Right lung (tissue), 5 donors: Measurements from ENCODE around the gene FAM135A. TPM values are rescaled to one million over a fixed set of nuclear protein-coding genes. Genes with fewer than 3 reads are reported as not detected.
"Not testable (repeated sequence)": the region's sequence is repeated elsewhere in the genome, so short reads cannot be mapped to it uniquely, and the experiment has no call there.

Source experiments
- DNase-seq, 2 donors: peaks; one replicate each; pipeline ENCODE4 v3.0.0-alpha.2; 2013
- polyA plus RNA-seq, 5 donors: library from polyadenylated mRNA; unstranded; fragments of 120-200 nt; gene quantifications; one replicate each; pipeline versions ENCODE4 v1.2.1 to v1.2.3, GENCODE V29; 2013; ENCODE audit warnings: inconsistent platforms in 1 of 5, low replicate concordance in 1 of 5; ENCODE audit not compliant: insufficient read length in 5 of 5, insufficient read depth in 1 of 5

FAM135A gene
- polyA plus RNA-seq, 5 donors = 20.2 to 35.1 (median 24.8) TPM

- DNase-seq = no peak
Observed at GRCh38 chr6:70537266-70537665, 124.0 kb downstream of the FAM135A start.

GRCh38 chr6:70538376-70538775 is 125.1 kb downstream of the FAM135A start:
- no peak for DNase-seq

- no peak for DNase-seq
Observed at GRCh38 chr6:70547313-70547712, 134.0 kb downstream of the FAM135A start.

GRCh38 chr6:70547905-70548304 is 134.6 kb downstream of the FAM135A start:
- DNase-seq = no peak

GRCh38 chr6:70549327-70549726 is 136.0 kb downstream of the FAM135A start:
- DNase-seq = no peak

DNA sequence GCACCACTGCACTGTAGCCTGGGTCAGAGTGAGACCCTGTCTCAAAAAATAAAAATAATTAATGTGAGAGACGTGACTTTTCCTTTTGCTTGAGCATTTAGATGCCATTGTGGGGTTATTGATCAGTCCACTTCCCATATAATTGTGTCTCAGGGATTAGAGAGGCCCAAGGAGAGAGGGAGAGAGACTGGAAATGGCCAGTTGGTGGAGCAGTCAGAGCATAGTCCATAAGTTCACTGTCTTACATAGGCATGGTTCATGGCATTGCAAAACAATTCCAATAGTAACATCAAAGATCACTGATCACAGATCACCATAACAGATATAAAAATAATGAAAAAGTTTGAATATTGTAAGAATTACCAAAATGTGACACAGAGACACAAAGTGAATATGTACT is 138.3 kb downstream of the FAM135A start:
- no peak for DNase-seq

GRCh38 chr6:70552286-70552940 is 139.1 kb downstream of the FAM135A start:
- DNase-seq = not testable (repeated sequence)

- no peak for DNase-seq
Observed at GRCh38 chr6:70552974-70553373, 139.7 kb downstream of the FAM135A start.

- no peak for DNase-seq
Observed at GRCh38 chr6:70557998-70558397, 144.7 kb downstream of the FAM135A start.

- DNase-seq = not testable (repeated sequence)
Observed at GRCh38 chr6:70562401-70562800, 149.1 kb downstream of the FAM135A start.

DNA sequence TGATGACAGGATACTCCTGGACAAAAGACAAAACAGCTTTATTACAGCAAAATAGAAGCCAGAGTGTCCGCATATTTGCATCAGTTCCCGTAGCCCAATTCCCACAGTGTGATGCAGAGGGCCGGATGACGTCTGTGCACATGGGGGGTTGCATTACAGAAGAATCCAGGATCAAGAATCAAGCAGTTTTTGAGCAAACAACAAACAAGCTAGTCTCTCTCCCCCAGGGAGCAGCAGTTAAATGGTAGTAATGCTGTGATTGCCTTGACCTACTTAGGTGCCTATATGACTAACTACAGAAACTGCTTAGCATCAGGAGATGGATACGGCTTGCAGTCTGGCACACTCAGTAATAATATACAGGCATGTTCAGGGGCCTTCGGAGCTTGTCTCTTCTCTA is 150.2 kb downstream of the FAM135A start:
- no peak for DNase-seq

DNA sequence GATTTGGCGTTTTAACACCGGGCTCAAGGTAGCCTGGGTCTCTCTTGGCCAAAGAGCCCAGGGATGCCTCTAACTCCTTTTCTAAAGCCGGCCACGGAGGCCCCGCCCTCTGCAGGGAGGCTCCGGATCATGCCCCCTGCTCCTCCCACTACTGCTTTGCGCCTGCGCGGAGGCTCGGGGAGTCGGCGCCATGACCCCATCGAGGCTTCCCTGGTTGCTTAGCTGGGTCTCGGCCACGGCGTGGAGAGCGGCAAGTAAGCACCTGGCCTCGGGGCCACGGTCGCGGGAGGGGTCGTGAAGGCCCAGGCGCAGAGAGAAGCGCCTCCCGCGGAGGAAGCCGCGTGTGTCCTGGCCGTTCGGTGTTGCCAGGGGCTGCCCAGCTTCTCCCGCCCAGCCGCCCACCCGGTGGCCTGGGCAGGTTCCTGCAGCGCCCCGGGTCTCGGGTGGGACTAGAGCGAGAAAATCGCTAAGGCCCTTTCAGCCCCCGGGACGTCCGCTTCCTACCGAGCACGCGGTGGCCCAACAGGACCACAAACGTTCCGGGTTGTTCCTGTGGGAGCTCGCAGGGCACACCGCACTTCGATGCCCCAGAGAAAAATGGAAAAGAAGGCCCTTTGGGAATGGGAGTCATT is 153.6 kb downstream of the FAM135A start, which contains the start of gene SDHAF4:
TSS of gene SDHAF4 (plus strand) at position 180 of the 632 bp plus-strand sequence. CDS start at position 191, 11 bp downstream.
- DNase-seq = peak; percentile 89 to 90

GRCh38 chr6:70574643-70575042 is 161.3 kb downstream of the FAM135A start:
- DNase-seq = no peak

GRCh38 chr6:70575899-70576495 is 162.7 kb downstream of the FAM135A start:
- peak; percentile 9 to 12 for DNase-seq

DNA sequence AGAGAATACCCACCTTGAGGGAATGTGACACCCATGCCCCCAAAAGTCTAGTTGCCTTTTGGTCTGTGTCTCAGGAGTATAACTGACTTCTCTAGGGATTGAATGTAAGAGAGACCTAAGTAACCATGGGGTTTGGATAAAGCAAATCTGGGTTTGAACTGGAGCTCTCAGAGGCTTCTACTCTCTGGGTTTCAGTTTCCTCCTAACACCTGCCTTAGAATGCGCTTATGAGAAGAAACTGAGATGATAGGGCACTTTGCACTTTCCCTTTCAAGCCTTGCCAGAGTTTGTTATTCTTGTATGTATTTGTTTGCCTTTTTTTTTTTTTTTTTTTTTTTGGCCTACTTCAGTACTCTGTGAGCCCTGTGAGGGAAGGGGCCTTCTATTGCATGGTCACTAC is 172.8 kb downstream of the FAM135A start:
- DNase-seq = no peak

DNA sequence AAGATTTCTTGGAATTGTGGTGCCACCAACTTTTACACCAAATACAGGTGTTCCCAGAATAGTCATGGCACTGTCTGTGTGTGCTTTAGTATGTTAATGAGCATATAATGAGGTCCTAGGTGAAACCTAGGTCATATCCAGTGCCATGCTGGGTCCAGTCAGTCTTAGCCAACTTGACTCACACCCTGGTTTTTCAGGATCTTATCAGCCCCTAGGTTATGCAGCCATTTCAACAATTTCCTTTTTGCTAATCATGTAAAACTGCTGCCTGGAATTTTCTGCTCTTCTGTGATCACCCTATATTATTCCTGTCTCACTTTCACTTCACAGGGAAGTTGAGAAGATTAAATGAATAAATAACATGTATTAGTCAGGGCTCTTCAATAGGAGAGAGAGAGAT is 177.1 kb downstream of the FAM135A start:
- DNase-seq = no peak

DNA sequence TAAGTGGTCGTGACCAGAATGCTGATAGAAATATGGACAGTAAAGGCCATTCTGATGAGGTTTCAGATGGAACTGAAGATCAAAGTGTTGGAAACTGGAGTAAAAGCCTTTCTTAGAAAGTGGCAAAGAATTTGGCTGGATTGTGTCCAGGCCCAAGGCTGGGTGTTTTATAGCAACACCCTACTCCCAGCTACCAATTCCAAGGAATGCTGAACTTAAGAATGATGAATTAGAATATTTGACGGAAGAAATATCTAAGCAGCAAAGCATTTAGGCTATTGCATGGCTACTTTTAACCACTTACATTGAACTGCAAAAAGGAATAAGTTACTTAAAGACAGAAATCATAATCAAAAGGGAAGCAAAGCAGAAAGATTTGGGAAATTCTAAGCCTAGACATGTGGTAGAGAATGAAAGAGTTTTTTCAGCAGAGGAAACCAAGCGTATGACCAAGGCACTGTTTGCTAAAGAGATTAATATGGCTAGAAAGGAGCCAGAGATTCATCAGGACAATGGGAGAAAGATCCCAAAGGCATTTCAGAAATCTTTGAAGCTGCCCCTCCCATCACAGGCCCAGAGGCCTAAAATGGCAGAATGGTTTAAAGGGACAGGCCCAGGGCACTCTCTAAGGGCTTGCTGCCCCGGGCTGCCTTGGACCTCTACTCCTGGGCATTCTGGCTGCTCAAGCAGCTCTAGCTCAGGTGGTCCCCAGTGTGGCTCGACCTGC is 179.2 kb downstream of the FAM135A start:
- no peak for DNase-seq

DNA sequence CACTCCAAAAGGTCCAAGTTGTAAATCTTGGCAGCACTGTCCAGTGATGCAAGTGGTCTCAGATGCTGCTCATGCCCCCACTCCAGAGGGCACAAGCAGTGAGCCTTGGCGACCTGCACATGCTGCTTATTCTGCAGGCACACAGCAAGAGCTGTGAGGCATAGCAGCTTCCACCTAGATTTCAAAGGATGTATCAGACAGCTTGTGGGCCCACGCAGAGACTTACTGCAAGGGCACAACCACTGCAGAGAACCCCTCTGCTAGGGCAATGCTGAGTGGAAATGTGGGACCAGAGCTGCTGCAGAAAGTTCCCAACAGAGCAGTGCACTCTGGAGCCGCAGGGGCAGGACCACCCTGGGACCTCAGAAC is 179.8 kb downstream of the FAM135A start:
- DNase-seq = no peak

- DNase-seq = no peak
Observed at GRCh38 chr6:70599187-70599586, 185.9 kb downstream of the FAM135A start.

DNA sequence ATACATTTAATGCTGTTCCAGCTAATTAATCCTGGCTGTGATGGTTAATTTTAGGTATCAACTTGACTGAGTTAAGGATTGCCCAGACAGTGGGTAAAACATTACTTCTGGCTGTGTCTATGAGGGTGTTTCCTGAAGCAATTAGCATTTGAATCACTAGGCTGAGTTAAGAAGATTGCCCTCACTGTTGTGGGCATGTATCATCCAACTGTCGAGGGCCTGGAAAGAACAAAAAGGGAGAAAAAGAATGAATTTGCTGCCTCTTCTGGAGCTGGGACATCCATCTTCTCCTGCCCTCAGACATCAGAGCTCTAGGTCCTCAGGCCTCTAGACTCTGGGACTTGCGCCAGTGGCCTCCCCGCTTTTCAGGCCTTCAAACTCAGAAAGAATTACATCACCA is 187.7 kb downstream of the FAM135A start:
- DNase-seq = no peak

GRCh38 chr6:70604254-70604653 is 190.9 kb downstream of the FAM135A start:
- no peak for DNase-seq

GRCh38 chr6:70607371-70607770 is 194.1 kb downstream of the FAM135A start:
- DNase-seq = not testable (repeated sequence)

DNA sequence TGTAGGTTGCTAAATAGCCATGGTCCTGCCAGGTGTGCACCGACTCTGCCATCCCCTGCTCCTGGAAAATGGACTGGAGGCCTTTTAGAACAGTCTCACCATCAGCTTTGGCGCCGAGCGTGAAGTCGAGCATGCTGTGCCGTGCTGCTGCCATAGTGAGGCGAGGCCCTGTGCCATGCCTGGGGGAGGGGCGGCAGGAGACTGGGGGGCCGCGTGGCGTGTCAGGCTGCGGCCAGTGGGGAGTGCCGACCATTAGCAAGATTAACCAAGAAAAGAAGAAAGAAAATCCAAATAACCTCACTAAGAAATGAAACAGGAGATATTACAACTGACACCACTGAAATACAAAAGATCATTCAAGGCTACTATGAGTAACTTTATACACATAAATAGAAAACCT is 195.9 kb downstream of the FAM135A start:
- DNase-seq = not testable (repeated sequence)
